ENCODE measurements around the gene P3H2. TPM values are rescaled to one million over a fixed set of nuclear protein-coding genes. Genes with fewer than 3 reads are reported as not detected.

Gene P3H2
- total and polyA plus RNA-seq, 2 donors (not counting 1 experiment from before 2014, with no cell fraction given), result not detected

- no peak overlapping the region for H3K27ac Mint-ChIP-seq
- H3K27me3 ChIP-seq (replicated peaks in 1 of 4; ENCODE audit: control extremely low read depth in 1 of 4, control insufficient read depth in 3 of 4, insufficient read depth in 4 of 4, low read length in 3 of 4), result no peaks in the 10 kb centered on the region
- no peak overlapping the region for H3K27ac ChIP-seq (ENCODE audit: low read length in 2 of 2)
- no peak overlapping the region for H3K4me2 ChIP-seq (replicated peaks; ENCODE audit: low read depth, low read length, poor library complexity, severe bottlenecking)
- no CpG with 5 or more reads among the region's 3 CpGs for WGBS (ENCODE audit: insufficient coverage)
- no peaks in the 10 kb centered on the region for H3K36me3 ChIP-seq (replicated peaks in 1 of 2; ENCODE audit: control extremely low read depth in 1 of 2, control insufficient read depth in 1 of 2, extremely low read depth in 1 of 2, insufficient read depth in 2 of 2, low read length in 1 of 2)
- no peaks in the 10 kb centered on the region for H3K4me1 ChIP-seq (ENCODE audit: control insufficient read depth in 2 of 2, insufficient read depth in 2 of 2, low read length in 2 of 2)
- H3K27me3 Mint-ChIP-seq, result peaks cover 3% of the 10 kb centered on the region
- ATAC-seq (ENCODE audit: low read depth), result no peak
- no peaks in the 10 kb centered on the region for H3K9me3 Mint-ChIP-seq (ENCODE audit: insufficient read depth)
- DNase-seq, result no peak
- intact Hi-C loops (cut with micrococcal nuclease), result no loop called here
- no peak overlapping the region for H3K4me3 ChIP-seq (ENCODE audit: control extremely low read depth in 1 of 5, extremely low read depth in 1 of 5, insufficient read depth in 1 of 5, low read depth in 2 of 5, low read length in 4 of 5)
- H3K9me3 ChIP-seq (ENCODE audit: control extremely low read depth in 1 of 3, control insufficient read depth in 2 of 3, insufficient read depth in 1 of 3, low read length in 2 of 3), result no peaks in the 10 kb centered on the region
- no peak overlapping the region for H3K4me3 Mint-ChIP-seq
- H4K20me1 ChIP-seq (ENCODE audit: control insufficient read depth, insufficient read depth, low read length, poor library complexity, severe bottlenecking), result no peaks in the 10 kb centered on the region
- no peak overlapping the region for H2AFZ ChIP-seq (ENCODE audit: insufficient read depth, low read depth, low read length, poor library complexity, severe bottlenecking)
- POLR2A ChIA-PET, result no interaction called here
- H3K4me1 Mint-ChIP-seq, result no peaks in the 10 kb centered on the region
- no peak for TF ChIP-seq EZH2 (IDR thresholded peaks at IDR 0.05; ENCODE audit: borderline replicate concordance, insufficient read depth, low read depth, low read length, poor library complexity, severe bottlenecking)
- TF ChIP-seq CTCF (IDR thresholded peaks at IDR 0.05), result no peak
- CTCF ChIA-PET, result no interaction called here
- no peak overlapping the region for H3K9ac ChIP-seq (ENCODE audit: low read length)
- H3K79me2 ChIP-seq (ENCODE audit: control insufficient read depth, insufficient read depth, low read length), result no peaks in the 10 kb centered on the region
Measured at GRCh38 chr3:190027116-190027515, 93.6 kb downstream of the P3H2 start.

- Histone ChIP-seq H3K4me2 (replicated peaks; ENCODE audit: low read depth, low read length, poor library complexity, severe bottlenecking) (no peak overlapping the region), H3K79me2 (ENCODE audit: control insufficient read depth, insufficient read depth, low read length) (no peaks in the 10 kb centered on the region), H3K27me3 (replicated peaks in 1 of 4; ENCODE audit: control extremely low read depth in 1 of 4, control insufficient read depth in 3 of 4, insufficient read depth in 4 of 4, low read length in 3 of 4) (no peaks in the 10 kb centered on the region), H2AFZ (ENCODE audit: insufficient read depth, low read depth, low read length, poor library complexity, severe bottlenecking) (no peak overlapping the region), H4K20me1 (ENCODE audit: control insufficient read depth, insufficient read depth, low read length, poor library complexity, severe bottlenecking) (no peaks in the 10 kb centered on the region), H3K4me3 (ENCODE audit: control extremely low read depth in 1 of 5, extremely low read depth in 1 of 5, insufficient read depth in 1 of 5, low read depth in 2 of 5, low read length in 4 of 5) (no peak overlapping the region), H3K9ac (ENCODE audit: low read length) (no peak overlapping the region), H3K36me3 (replicated peaks in 1 of 2; ENCODE audit: control extremely low read depth in 1 of 2, control insufficient read depth in 1 of 2, extremely low read depth in 1 of 2, insufficient read depth in 2 of 2, low read length in 1 of 2) (no peaks in the 10 kb centered on the region), H3K9me3 (ENCODE audit: control extremely low read depth in 1 of 3, control insufficient read depth in 2 of 3, insufficient read depth in 1 of 3, low read length in 2 of 3) (no peaks in the 10 kb centered on the region), H3K27ac (ENCODE audit: low read length in 2 of 2) (no peak overlapping the region), H3K4me1 (ENCODE audit: control insufficient read depth in 2 of 2, insufficient read depth in 2 of 2, low read length in 2 of 2) (no peaks in the 10 kb centered on the region)
- H3K9me3 Mint-ChIP-seq (ENCODE audit: insufficient read depth), result no peaks in the 10 kb centered on the region
- no peak overlapping the region for H3K27ac Mint-ChIP-seq
- ATAC-seq (ENCODE audit: low read depth) (no peak), DNase-seq (no peak)
- no peaks in the 10 kb centered on the region for H3K4me1 Mint-ChIP-seq
- peaks cover 7% of the 10 kb centered on the region for H3K27me3 Mint-ChIP-seq
- ChIA-PET POLR2A (no interaction called here), CTCF (no interaction called here)
- TF ChIP-seq EZH2 (IDR thresholded peaks at IDR 0.05; ENCODE audit: borderline replicate concordance, insufficient read depth, low read depth, low read length, poor library complexity, severe bottlenecking) (no peak), CTCF (IDR thresholded peaks at IDR 0.05) (no peak)
- H3K4me3 Mint-ChIP-seq, result no peak overlapping the region
- intact Hi-C loops (cut with micrococcal nuclease), result no loop called here
- 87% methylated on average over 5 of the region's 6 CpGs for WGBS (ENCODE audit: insufficient coverage)
Measured at GRCh38 chr3:190026154-190026553, 94.5 kb downstream of the P3H2 start.

Measured in B cell (primary cell).